H9 (cell line): ENCODE measurements around the gene TMEM31. TPM values are rescaled to one million over a fixed set of nuclear protein-coding genes. Genes with fewer than 3 reads are reported as not detected.

ENCODE experiments used
- DNase-seq: peaks from one replicate; pipeline ENCODE4 v3.0.0-alpha.2; 2017
- H2AFZ ChIP-seq: one replicate; pipeline ENCODE4 v1.6.1; 2013; ENCODE audit warnings: mild to moderate bottlenecking, low read length, control low read depth, moderate library complexity
- H2AK5ac ChIP-seq: 2 replicates; pipeline ENCODE4 v1.6.1; 2013; ENCODE audit warnings: low read length, control low read depth, mixed read lengths; ENCODE audit not compliant: insufficient read length
- H2BK120ac ChIP-seq: one replicate; pipeline ENCODE4 v1.6.1; 2013; ENCODE audit warnings: low read depth, mild to moderate bottlenecking, low read length, control low read depth, inconsistent platforms; ENCODE audit not compliant: poor library complexity, severe bottlenecking
- H2BK12ac ChIP-seq: 2 replicates; pipeline ENCODE4 v1.6.1; 2013; ENCODE audit warnings: low read length, control low read depth, mixed read lengths, low read depth; ENCODE audit not compliant: insufficient read length
- H2BK15ac ChIP-seq: 2 replicates; pipeline ENCODE4 v1.6.1; 2013; ENCODE audit warnings: low read depth, low read length, control low read depth
- H2BK20ac ChIP-seq: one replicate; pipeline ENCODE4 v1.6.1; 2013; ENCODE audit warnings: low read depth, mild to moderate bottlenecking, low read length, control low read depth, inconsistent platforms; ENCODE audit not compliant: poor library complexity, severe bottlenecking
- H2BK5ac ChIP-seq: 2 replicates; pipeline ENCODE4 v1.6.1; 2013; ENCODE audit warnings: low read length, control low read depth, mixed read lengths; ENCODE audit not compliant: insufficient read length
- H3K14ac ChIP-seq: 2 replicates; pipeline ENCODE4 v1.6.1; 2013; ENCODE audit warnings: low read length, control low read depth; ENCODE audit not compliant: insufficient read depth
- H3K18ac ChIP-seq: 2 replicates; pipeline ENCODE4 v1.6.1; 2013; ENCODE audit warnings: low read depth, mild to moderate bottlenecking, mixed read lengths, low read length, control low read depth; ENCODE audit not compliant: insufficient read length
- H3K23ac ChIP-seq: 2 replicates; pipeline ENCODE4 v1.6.1; 2013; ENCODE audit warnings: low read length, control low read depth, mixed read lengths, low read depth; ENCODE audit not compliant: insufficient read length
- H3K23me2 ChIP-seq: 2 replicates; pipeline ENCODE4 v1.6.1; 2013; ENCODE audit warnings: low read depth, mild to moderate bottlenecking, mixed read lengths, low read length, control low read depth; ENCODE audit not compliant: insufficient read length, poor library complexity, severe bottlenecking
- H3K27ac ChIP-seq: 2 replicates; pipeline ENCODE4 v1.5.1; 2013; ENCODE audit warnings: low read length, control low read depth, mixed read lengths, low read depth; ENCODE audit not compliant: insufficient read length
- H3K27me3 ChIP-seq: 2 replicates; pipeline ENCODE4 v1.6.1; 2013; ENCODE audit warnings: low read length, control low read depth, inconsistent platforms; ENCODE audit not compliant: insufficient read depth
- H3K4ac ChIP-seq: 2 replicates; pipeline ENCODE4 v1.6.1; 2013; ENCODE audit warnings: low read depth, mild to moderate bottlenecking, control low read depth, inconsistent platforms, low read length, moderate library complexity
- H3K4me1 ChIP-seq: 2 replicates; pipeline ENCODE4 v1.6.1; 2013; ENCODE audit warnings: low read length, control low read depth, inconsistent platforms; ENCODE audit not compliant: insufficient read depth
- H3K4me2 ChIP-seq: 2 replicates; pipeline ENCODE4 v1.6.1; 2013; ENCODE audit warnings: low read length, control low read depth, mixed read lengths; ENCODE audit not compliant: insufficient read length, insufficient read depth
- H3K56ac ChIP-seq: 2 replicates; pipeline ENCODE4 v1.6.1; 2013; ENCODE audit warnings: low read depth, mild to moderate bottlenecking, mixed read lengths, low read length, control low read depth; ENCODE audit not compliant: insufficient read length
- H3K79me1 ChIP-seq: 2 replicates; pipeline ENCODE4 v1.6.1; 2013; ENCODE audit warnings: low read depth, mild to moderate bottlenecking, moderate library complexity, low read length, control low read depth, inconsistent platforms; ENCODE audit not compliant: insufficient read depth, poor library complexity, severe bottlenecking
- H3K79me2 ChIP-seq: 2 replicates; pipeline ENCODE4 v1.6.1; 2013; ENCODE audit warnings: low read length, control low read depth, inconsistent platforms; ENCODE audit not compliant: insufficient read depth
- H3K9ac ChIP-seq: 2 replicates; pipeline ENCODE4 v1.6.1; 2013; ENCODE audit warnings: low read length, control low read depth, mixed read lengths; ENCODE audit not compliant: insufficient read length; ENCODE audit errors: extremely low read depth
- H3K9me3 ChIP-seq: one replicate; pipeline ENCODE4 v1.6.1; 2013; ENCODE audit warnings: low read depth, low read length, inconsistent platforms; ENCODE audit not compliant: control insufficient read depth
- H3T11ph ChIP-seq: one replicate; pipeline ENCODE4 v1.6.1; 2013; ENCODE audit warnings: mild to moderate bottlenecking, low read length, control low read depth, inconsistent platforms
- H4K20me1 ChIP-seq: one replicate; pipeline ENCODE4 v1.6.1; 2013; ENCODE audit not compliant: control insufficient read depth, insufficient read length, insufficient read depth
- H4K5ac ChIP-seq: 2 replicates; pipeline ENCODE4 v1.6.1; 2013; ENCODE audit warnings: low read depth, mild to moderate bottlenecking, mixed read lengths, low read length, control low read depth; ENCODE audit not compliant: insufficient read length
- H4K8ac ChIP-seq: replicated peaks from 2 replicates; pipeline ENCODE4 v1.6.1; 2013; ENCODE audit warnings: low read length, control low read depth, mixed read lengths, low read depth; ENCODE audit not compliant: insufficient read length
- H4K91ac ChIP-seq: 2 replicates; pipeline ENCODE4 v1.6.1; 2013; ENCODE audit warnings: low read depth, mild to moderate bottlenecking, moderate library complexity, mixed read lengths, low read length, control low read depth; ENCODE audit not compliant: insufficient read length
- H3K27ac Mint-ChIP-seq, 3 experiments: 2 replicates in 2 of 3; 3 replicates in 1 of 3; pipeline ENCODE4 v1.8.0; 2020 to 2021; ENCODE audit warnings: mixed read lengths in 3 of 3, mild to moderate bottlenecking in 1 of 3, moderate library complexity in 1 of 3
- H3K27me3 Mint-ChIP-seq: 2 replicates; pipeline ENCODE4 v1.8.0; 2021; ENCODE audit warnings: low read depth, mild to moderate bottlenecking, moderate library complexity, mixed read lengths
- H3K36me3 Mint-ChIP-seq, 3 experiments: 2 replicates in 2 of 3; 3 replicates in 1 of 3; pipeline ENCODE4 v1.8.0; 2020 to 2021; ENCODE audit warnings: low read depth in 3 of 3, mixed read lengths in 3 of 3; ENCODE audit not compliant: insufficient read depth in 1 of 3
- H3K4me1 Mint-ChIP-seq, 2 experiments: 2 replicates each; pipeline ENCODE4 v1.8.0; 2020; ENCODE audit warnings: mixed read lengths in 2 of 2
- H3K4me3 Mint-ChIP-seq, 2 experiments: 2 replicates in 1 of 2; 3 replicates in 1 of 2; pipeline ENCODE4 v1.8.0; 2020 to 2021; ENCODE audit warnings: mild to moderate bottlenecking in 2 of 2, mixed read lengths in 2 of 2, moderate library complexity in 1 of 2
- H3K9me3 Mint-ChIP-seq, 2 experiments: 2 replicates in 1 of 2; 3 replicates in 1 of 2; pipeline ENCODE4 v1.8.0; 2020; ENCODE audit warnings: mild to moderate bottlenecking in 2 of 2, mixed read lengths in 2 of 2, moderate library complexity in 1 of 2
- CTCF ChIP-seq: fragments of 200-600 bp; sonication (generic); conservative IDR thresholded peaks from 3 replicates; pipeline ENCODE4 v1.8.0; 2021; ENCODE audit warnings: antibody characterized with exemption, mild to moderate bottlenecking
- WGBS: extraction: QIAGEN DNeasy Blood & Tissue Kit; methylation state at CpG from one replicate; pipeline ENCODE4 v1.1.7; 2013; ENCODE audit warnings: missing lambda C conversion rate, low lambda C conversion rate, mixed read lengths; ENCODE audit not compliant: insufficient read length; ENCODE audit errors: extremely low coverage; 5-methylcytosine and 5-hydroxymethylcytosine counted together
- total RNA-seq: library from RNA; stranded (reverse); gene quantifications from 2 replicates; pipeline ENCODE4 v1.2.1, GENCODE V29; 2021

Gene TMEM31
- total RNA-seq, 1 experiment from 2014 or later: 0.55 TPM

DNA sequence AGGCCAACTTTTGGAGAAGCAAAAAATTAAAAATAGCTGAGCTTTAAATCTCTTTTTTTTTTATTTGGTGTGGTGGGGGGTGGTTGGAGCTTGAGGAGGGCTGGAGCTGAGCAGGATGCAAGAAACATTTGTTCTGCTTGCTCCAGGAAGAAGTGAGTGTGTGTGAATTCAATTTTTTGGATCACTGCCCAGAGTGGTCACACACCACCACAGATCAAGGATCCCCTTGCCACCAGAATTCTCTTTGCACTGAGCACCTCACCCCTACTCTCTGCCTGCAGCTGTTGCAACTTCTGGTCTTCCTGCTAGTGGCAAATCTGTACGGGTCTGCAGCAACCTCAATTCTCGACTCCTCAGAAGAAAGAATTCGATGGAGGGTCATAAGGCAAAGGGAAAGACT, 46.0 kb downstream of the TMEM31 start:
- no peak overlapping the region for H3K18ac ChIP-seq
- no peak overlapping the region for H3K9ac ChIP-seq
- no peak overlapping the region for H4K8ac ChIP-seq
- no peak overlapping the region for H3K4ac ChIP-seq
- no peak overlapping the region for H3T11ph ChIP-seq
- H3K9me3 Mint-ChIP-seq: peaks cover 0 to 40% of the 10 kb centered on the region in 2 experiments; a peak in 2 of 5 replicates
- H3K23me2 ChIP-seq: no peaks in the 10 kb centered on the region
- H3K23ac ChIP-seq: no peak overlapping the region
- peak overlapping the region in 1 of 3 experiments; percentile 27; a peak in 1 of 7 replicates for H3K27ac Mint-ChIP-seq
- H3K4me1 Mint-ChIP-seq: peaks cover 26 to 58% of the 10 kb centered on the region in 2 experiments
- no peak overlapping the region for H2AFZ ChIP-seq
- H4K5ac ChIP-seq: no peak overlapping the region
- no peaks in the 10 kb centered on the region; the same call in none of the 2 replicates for H3K27me3 Mint-ChIP-seq
- H2BK120ac ChIP-seq: no peak overlapping the region
- no peak for DNase-seq
- no peak overlapping the region for H2BK12ac ChIP-seq
- H2AK5ac ChIP-seq: no peak overlapping the region
- H3K56ac ChIP-seq: no peak overlapping the region
- H4K91ac ChIP-seq: no peak overlapping the region
- no peaks in the 10 kb centered on the region for H3K79me1 ChIP-seq
- H3K4me2 ChIP-seq: no peak overlapping the region
- H2BK5ac ChIP-seq: no peak overlapping the region
- no peak overlapping the region for H3K14ac ChIP-seq
- H3K27ac ChIP-seq: no peak overlapping the region
- no peaks in the 10 kb centered on the region for H4K20me1 ChIP-seq
- no peaks in the 10 kb centered on the region for H3K27me3 ChIP-seq
- no peak overlapping the region for H2BK15ac ChIP-seq
- H3K36me3 Mint-ChIP-seq: peaks cover 50 to 77% (median 67%) of the 10 kb centered on the region in 3 experiments
- H3K9me3 ChIP-seq: no peaks in the 10 kb centered on the region
- H3K4me3 Mint-ChIP-seq: no peak overlapping the region
- H3K79me2 ChIP-seq: no peaks in the 10 kb centered on the region
- TF ChIP-seq CTCF: no peak
- no CpG with 5 or more reads among the region's 3 CpGs for WGBS
- peaks cover 4% of the 10 kb centered on the region; the same call in 1 of the 2 replicates for H3K4me1 ChIP-seq
- H2BK20ac ChIP-seq: no peak overlapping the region
